Measurements from ENCODE around the gene SSNA1.
A peak's percentile ranks its signal among the peaks of the same experiment; 100 is the strongest.

SSNA1 gene

DNA sequence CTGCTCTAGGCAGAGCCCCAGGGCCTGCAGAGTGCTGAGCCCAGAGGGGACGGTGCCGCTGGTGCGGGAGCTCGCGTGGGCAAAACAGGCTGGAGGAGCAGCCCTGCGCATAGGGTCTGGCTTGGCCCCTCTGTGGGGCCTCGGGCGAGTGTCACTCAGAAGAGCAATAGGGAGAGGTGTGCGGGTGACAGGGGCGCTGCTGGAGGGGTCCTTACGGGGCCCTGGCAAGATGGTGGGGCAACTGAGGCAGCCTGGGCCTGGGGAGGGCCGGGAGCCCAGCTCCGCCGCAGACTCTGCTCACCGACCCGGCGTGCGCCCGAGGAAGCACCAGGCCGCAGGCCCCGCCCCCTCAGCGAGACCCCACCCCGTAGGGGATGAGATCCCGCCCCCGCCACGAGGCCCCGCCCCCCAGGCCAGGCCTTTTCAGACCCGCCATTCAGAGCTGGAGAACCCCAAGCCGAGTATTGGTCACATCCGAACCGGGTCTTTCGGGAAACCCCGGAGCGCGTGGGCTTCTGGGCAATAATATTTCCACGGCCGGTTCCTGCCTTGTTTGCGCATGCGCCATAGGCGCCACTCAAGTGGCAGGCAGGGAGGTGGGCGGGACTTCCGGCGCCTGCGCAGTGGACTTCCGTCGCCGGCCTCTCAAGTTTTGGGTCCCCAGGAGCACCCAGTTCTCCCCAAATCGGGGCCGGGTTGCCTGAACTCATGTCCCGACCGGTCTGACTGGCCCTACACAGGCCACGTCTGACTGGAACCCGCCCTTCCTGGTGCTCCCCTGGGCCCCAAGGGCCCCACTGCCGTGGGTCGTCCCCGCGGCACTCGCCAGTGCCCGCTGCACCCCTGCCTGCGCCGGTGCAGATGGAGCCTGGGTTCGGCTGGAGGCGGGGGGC is 34.8 kb downstream of the SSNA1 start:
- peak; percentile 98 to 99 (median 98) for DNase-seq

DNA sequence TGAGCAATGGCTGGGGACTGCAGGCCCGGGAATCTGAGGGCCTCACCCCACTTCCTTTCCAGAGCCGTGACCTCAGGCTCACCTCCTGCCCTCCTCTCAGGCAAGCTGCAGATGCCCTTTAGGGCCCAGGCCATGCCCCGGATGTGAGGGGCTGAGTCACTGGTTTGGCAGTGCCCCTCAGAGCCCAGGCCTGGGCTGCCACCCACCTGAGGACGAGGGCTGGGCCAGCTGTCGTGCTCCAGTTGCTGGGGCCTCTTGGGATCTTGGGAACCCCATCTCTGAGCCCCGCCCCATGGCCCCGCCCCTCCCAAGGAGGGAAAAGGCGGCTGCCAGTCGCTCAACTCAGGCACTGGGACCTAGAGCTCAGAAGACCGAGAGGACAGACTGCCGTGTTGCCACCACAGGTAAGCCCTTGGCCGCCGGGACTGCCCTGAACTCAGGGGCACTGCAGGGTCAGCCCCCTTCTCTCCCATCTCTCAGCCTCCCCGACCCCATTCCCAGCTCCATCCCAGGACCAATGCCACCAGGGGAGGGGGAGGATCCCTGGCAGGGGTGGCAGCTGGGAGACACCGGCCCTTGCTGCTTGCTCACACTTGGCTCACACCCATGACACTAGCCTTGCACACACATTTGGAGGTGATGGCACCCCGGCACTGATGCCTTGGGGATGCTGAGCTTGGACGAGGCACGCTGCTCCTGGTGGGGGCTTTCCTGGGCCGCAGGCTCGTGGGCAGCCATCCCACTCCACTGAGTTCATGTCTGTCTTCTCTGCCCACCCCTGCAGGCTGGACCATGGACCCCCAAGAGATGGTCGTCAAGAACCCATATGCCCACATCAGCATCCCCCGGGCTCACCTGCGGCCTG is 36.6 kb downstream of the SSNA1 start, which contains the start of gene CYSRT1:
Gene CYSRT1 (plus strand): TSS at position 345 of the 865 bp plus-strand sequence. CDS start 448 bp downstream, at position 793.
- DNase-seq = no peak

DNA sequence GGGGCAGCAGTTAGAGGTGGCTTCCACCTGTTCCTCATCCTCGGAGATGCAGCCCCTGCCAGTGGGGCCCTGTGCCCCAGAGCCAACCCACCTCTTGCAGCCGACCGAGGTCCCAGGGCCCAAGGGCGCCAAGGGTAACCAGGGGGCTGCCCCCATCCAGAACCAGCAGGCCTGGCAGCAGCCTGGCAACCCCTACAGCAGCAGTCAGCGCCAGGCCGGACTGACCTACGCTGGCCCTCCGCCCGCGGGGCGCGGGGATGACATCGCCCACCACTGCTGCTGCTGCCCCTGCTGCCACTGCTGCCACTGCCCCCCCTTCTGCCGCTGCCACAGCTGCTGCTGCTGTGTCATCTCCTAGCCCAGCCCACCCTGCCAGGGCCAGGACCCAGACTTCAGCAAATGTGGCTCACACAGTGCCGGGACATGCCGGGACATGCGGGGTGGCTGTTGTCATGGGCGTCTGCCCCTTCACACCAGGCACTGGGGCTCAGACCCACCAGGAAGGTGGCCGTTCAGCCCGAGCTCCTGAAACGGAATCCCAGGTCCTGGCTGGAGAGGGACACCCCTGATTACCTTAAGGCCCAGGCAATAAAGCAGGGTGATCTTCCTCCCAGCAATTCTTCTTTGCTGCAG is 37.3 kb downstream of the SSNA1 start:
- DNase-seq = no peak

DNA sequence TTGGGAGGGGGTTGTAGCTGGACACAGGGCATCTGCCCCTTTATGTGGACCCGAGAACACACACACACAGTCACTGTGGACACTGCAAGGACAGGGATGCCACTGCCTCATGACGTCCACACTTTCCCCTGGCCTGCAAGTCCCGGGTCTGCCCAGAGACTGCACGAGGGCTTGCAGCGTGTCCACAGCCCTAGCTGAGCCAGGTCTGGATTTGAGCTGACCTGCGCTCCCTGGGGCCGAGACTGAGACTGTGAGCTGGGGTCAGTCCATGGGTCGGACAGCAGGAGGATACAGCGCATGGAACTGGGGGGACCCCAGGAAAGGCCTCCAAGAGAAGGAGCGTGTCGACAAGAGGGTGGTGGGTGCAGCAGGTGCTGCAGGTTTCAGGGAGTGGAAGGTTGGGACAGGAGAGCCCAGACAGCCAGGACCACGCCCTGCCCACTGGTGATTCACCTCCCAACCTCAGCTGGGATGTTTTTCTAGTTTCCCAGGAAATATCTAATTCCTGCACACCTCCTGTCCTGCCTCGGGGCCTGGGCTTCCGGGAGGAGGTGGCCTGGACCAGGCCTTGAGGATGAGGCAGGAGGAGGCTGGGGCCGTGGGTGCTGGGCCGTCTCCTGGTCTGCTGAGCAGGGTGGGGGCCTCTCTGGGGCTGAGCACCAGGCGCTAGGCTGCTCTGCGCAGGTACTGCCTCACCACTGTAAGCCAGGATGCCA is 38.0 kb downstream of the SSNA1 start:
- DNase-seq = no peak

DNA sequence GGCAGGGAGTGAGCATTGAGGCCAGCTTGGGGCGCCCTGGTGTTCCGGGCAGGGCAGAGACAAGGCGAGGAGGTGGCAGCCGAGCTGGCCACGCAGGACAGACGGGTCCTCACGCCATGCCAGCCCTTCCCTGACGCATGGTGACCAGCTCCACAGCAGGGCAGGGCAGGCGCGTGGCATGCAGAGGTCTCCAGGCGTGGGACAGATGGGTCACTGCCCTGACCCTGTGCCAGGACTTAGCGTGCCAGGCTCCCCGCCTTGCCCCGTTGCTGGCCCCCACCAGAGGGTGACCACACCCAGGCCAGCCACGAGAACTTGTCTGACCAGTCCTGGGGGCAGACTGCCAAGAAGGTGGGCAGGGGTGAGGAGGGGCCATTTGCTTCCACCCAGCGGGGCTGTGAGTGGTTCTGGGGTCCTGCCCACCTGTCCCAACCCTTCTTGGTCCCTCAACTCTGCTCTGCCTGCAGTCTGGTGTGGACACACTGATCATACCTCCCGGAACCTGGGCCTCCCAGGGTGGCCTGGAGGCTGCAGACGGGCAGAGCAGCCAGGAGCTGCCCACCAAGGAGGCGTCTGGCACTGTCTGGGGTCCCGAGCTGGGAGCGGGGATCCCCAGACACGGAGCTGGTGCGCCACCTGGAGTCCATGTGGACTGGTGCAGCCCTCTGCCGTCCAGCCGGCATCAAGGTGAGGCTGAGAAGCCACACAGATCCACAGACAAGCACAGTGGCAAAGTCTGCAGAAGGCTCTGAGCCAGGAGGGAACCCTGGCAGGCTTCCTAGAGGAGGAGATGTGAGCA is 38.8 kb downstream of the SSNA1 start, which contains the start of gene RNF224:
Gene RNF224 (plus strand): TSS at position 449 of the 799 bp plus-strand sequence. CDS start 834 bp downstream, outside the sequence.
- DNase-seq = peak; percentile 51 to 79 (median 69)

DNA sequence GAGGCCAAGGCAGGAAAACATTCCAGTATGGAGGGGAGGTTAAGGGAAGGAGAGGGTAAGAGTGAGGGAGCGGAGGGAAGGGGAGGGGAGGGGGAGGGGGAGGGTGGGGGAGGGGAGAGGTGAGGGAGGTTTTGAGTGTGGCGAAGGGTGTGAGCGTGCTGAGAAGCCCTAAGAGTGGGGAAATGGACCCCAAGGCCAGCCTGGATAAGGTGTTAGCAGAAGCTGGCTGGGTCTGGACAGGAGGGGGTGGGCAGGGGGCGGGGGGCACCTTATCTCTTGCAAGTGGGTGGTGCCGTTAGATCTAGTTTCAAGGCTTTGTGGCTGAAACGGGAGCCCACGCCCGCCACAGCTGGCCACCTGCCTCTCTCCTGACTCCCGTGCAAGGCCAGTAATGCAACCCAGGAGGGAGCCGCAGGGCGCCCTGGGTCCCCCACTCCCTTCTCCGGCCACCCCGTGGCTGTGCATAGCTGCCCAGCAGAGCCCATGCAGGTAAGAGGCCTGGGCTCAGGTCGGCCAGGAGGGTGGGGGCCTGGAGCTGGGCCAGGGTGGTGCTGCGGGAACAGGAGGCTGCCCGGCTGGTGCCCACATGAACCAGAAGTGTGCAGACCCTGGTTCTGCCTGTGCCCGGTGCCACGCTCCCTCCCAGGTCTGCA is 39.5 kb downstream of the SSNA1 start:
- DNase-seq = no peak

DNA sequence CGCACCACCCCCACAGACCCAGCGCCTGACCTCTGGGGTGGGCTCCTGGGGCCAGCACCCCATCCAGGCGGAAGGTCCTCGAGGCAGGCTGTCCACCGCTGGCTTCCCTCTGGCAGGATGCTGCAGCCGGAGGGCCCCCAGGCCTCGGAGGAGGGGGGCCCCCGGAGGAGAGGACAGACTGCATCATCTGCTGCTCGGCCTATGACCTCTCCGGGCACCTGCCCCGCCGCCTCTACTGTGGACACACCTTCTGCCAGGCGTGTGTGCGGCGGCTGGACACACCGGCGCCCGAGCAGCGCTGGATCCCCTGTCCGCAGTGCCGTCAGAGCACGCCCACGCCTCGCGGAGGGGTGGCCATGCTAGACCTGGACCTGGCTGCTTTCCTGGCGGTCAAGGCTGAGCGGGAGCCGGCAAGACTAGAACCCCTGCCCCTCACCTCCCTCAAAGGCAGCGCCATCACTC is 40.1 kb downstream of the SSNA1 start:
- no peak for DNase-seq

DNA sequence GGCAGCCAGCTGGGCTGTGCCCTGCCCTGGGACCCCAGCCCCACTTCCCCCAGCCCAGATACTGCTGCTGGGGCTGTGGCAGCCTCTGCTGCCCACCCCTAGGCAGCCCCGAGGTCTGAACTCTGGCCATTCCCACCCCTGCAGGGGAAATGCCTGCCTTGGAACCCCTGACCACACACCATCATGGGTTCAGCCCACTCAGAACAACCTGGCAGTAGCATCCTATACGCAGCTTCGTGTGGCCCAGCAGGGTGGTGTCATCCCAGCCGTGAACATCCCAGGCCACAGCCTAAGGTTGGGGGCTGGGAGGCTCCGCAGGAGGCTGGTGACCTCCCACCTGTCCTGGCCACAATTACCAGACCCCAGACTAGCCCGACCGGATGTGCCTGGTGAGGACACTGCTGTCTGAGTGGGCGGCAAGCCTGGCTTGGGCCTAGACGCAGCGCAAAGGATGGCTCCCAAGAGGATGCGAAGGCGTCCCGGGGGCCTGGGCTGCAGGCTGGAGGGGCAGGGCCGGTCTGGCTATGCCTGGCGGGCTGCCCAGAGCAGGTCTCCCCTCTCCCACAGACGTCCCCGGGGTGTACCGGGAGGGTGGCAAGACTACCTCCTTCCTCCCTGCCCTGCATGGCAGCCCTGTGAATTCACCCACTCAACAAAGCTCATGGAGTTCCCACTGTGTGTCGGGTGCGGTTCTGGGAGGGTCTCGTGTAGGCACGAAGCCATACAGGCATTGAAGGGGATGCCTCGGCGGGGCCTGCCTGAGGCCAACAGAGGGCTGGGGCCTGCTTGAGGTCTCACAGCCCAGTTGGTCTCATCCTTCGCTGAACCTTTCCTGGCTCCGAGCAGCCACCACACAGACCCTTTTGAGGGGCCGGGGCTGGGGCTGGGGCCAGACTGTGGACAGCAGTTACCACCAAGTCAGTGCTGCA is 40.8 kb downstream of the SSNA1 start:
- no peak for DNase-seq

DNA sequence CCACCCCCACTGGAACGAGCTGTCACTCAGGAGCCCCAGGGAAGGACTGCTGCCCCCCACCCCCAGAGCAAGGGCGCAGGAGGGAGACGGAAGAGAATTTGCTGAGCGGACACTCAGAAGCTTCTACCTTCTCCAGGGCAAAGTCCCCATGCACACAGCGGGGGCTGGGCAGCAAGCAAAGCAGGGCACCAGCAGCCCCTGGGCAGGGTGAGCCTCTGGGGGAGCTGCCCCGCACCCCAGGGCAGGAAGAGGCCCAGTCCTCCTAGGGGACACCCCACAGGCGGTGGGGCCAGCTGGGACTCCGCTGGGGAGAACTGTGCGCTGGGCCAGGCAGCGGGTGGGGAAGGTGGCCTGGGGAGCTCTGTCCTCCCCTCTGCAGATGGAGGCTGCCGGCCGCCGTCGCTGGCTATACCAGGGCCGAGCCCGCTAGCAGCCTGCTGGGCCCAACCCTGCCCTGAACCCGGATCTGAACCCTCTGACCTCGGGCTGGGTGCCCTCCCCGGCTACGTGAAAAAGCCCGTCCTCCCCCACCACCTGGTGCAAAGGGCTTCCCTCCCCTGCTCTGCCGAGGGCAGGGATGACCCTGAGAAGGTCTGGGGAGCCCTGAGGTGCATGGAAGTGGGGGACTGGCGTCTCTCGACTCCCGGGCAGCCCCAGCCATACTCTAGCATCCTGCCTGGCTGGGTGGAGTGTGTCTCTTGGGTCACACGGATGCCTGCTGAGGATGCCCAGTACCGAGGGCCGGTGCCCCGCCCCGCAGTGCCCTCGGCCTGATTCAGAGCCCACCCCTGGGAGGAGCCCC is 41.6 kb downstream of the SSNA1 start:
- DNase-seq = no peak

DNA sequence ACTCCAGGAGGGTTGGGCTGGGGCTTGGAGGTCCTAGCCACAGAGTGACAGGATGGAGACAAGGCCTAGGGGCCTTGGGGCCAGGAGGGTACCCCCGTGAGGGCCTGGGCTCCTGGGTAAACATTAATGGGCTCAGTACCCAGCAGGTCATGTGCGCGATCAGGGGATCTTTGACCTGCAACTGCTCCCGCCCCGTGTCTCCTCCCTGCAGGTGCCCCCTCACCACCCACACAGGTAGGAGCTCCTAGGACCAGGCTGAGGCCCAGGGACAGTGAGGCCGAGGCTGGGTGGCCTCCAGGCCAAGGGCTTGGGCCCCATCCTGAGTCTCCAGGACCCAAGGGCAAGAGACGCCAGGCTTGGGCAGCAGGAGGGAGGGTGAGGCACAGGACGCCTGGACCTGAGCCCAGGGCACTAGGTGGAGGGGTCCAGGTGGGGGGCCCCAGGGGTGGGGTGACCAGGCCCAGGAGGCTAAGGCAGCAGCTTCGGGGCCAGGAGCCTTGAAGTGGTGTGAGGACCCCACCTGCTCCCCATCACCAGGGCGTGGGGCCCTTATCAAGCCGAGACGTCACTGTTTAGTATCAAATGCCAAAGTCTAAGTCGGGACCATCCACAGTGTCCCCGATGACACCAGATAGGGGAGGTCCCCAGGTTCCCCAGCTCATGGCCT is 42.4 kb downstream of the SSNA1 start, which contains the start of gene SLC34A3:
Gene SLC34A3 (plus strand): TSS at position 197 of the 667 bp plus-strand sequence. CDS start 802 bp downstream, outside the sequence.
- no peak for DNase-seq

DNA sequence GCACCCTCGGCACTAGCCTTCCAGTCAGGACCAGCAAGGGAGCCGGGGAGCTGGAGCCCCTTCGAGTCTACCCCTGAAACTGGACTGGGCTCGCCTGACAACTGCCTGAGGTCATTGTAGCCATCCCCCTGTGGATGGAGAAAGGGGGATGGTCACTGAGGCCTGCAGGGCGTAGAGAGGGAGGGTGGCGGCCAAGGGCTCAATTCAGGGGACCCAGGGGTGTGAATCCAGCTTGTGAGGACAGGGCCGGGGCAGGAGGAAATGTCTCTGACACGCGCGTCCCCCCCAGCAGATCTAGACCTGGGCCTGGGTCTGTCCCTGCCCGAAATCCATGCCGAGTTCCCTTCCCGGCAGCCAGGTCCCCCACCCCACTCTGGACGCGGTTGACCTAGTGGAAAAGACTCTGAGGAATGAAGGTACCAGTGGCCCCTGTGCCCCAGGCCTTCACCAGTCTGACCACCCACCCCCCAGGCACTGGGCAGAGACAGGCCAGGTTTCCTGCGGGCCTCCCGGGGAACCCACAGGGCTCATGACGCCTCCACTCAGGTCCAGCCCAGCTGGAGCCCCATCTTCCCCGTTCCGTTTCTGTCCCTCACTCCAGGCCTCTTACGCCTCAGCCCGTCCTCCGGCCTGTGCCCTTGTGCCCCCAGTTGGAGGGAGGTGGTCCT is 43.0 kb downstream of the SSNA1 start:
- DNase-seq = no peak

DNA sequence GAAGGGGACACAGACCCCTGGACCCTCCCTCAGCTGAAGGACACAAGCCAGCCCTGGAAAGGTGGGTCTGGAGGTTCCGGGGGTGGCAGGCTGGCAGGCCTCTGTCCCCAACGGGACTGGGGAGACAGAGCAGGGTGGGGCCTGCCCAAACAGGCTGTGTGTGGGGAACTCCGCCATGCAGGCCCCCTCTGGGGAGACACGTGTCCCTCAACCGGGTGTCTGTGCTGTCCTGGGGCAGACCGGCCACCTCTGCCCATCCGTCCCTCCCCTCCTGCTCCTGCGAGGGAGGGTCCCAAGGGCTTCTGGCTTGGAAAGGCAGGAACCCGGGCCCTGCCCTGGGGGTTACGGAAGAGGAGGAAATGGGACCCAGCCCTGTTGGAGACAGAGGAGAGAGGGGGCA is 43.6 kb downstream of the SSNA1 start:
- DNase-seq = no peak

DNA sequence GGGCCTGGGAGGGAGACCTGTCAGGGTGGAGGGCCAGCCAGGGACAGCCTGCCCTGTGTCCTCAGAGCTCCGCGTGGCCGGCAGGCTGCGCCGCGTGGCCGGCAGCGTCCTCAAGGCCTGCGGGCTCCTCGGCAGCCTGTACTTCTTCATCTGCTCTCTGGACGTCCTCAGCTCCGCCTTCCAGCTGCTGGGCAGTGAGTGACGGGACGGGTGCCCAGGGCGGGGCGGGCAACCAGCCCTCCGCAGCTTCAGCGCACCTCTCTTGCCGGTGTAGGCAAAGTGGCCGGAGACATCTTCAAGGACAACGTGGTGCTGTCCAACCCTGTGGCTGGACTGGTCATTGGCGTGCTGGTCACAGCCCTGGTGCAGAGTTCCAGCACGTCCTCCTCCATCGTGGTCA is 44.0 kb downstream of the SSNA1 start:
- no peak for DNase-seq

DNA sequence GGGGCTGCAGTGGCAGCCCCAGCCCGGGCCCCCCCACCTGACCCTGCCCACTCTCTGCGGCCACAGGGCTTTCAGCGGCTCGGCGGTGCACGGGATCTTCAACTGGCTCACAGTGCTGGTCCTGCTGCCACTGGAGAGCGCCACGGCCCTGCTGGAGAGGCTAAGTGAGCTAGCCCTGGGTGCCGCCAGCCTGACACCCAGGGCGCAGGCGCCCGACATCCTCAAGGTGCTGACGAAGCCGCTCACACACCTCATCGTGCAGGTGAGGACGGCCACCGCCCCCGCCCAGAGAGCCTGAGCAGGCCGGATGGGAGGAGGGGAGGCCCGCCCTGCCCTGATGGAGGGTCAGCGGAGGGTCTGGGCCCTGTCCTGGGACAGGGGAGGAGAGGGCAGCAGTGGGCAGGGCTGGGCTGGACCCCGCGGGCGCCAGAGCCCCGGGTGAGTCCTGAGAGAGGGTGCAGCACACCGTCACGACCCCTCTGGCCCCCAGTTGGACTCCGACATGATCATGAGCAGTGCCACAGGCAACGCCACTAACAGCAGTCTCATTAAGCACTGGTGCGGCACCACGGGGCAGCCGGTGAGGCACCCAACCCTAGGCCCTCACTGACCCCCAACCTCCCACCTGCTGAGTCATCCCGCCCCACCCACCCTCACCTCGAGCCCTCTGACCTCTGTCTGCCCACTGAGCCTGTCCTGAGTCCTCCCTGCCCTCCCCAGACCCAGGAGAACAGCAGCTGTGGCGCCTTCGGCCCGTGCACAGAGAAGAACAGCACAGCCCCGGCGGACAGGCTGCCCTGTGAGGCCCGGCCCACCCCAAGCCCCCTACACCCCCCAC is 44.9 kb downstream of the SSNA1 start:
- DNase-seq = no peak

DNA sequence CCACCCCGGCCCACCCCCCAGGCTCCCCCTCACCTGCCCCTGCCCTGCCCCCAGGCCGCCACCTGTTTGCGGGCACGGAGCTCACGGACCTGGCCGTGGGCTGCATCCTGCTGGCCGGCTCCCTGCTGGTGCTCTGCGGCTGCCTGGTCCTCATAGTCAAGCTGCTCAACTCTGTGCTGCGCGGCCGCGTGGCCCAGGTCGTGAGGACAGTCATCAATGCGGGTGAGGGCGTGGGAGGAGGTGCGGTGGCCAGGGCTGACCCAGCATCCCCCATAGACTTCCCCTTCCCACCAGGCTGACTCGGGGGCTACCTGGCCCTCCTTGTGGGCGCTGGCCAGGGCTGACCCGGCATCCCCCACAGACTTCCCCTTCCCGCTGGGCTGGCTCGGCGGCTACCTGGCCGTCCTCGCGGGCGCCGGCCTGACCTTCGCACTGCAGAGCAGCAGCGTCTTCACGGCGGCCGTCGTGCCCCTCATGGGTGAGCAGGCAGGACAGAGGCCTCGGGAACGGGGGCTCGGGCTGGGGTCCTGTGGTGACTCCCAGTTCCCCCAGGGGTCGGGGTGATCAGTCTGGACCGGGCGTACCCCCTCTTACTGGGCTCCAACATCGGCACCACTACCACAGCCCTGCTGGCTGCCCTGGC is 45.7 kb downstream of the SSNA1 start:
- DNase-seq = no peak
